Activated CD4-positive, alpha-beta T cell treated with anti-CD3 and anti-CD28 coated beads, Interleukin-2, amount 50 U/mL, for 1 hour (primary cell): ENCODE results near the gene UBAP2.

Source experiments
- DNase-seq: peaks from one replicate; pipeline ENCODE4 v3.0.0-alpha.2; 2020

Gene UBAP2

DNA sequence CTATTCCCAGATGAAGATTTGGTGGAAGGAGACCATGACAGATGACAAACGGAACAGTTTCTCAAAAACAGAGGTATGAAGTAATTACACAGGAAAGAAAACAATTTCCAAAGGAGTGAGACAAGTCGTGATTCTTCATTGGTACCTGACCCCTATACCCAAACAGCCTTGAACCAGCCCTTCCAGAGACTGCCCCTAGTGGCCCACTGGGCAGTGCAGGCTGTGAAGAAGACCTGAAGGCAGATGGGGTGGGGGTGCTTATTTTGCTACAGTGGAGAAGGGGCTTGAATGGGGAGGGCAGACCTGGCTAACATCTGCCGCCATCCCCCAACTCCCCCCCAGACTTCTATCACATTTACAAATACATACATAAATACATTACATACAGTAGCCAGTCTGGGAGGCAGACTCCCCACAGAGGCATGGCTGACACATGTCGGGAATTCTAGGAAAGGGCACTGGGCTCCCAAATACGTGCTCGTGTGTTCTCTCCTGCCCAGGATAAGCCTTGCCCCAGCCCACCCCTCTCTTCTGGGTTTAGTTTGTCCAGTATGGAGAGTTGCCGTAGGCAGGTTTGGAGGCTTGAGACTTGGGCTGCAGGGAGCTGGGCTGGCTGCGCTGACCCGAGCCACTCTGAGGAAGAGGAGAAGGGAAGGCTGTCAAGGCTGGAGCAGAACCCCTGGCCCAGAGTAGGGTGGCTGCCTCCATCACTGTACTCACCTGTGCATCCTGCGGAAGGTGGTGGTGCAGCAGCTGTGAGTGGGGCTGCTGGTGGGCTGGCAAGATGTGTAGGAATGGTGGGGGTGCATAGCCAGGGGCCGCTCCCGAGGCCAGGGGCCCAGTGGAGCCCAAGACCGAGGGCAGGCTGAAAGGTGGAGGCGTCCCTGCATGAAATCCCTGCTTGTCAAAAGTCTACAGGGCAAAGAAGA lies 126.5 kb downstream of the UBAP2 start:
- peak; percentile 7 for DNase-seq

GRCh38 chr9:33919276-33919897 lies 129.3 kb downstream of the UBAP2 start:
- DNase-seq = no peak

DNA sequence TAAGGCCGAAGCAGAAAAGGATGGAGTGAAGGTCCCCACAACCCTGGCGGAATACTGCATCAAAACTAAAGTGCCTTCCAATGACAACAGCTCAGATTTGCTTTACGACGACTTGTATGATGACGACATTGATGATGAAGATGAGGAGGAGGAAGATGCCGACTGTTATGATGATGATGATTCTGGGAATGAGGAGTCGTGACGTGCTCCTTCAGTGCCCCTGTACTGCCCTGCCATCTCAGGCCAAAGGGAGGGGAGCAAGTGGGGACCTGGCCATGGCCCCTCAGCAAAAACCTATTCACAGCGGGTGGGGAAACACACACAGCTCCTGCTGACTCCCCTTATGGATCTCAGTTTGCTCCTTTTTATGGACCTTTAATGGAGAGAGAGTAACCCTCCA lies 131.7 kb downstream of the UBAP2 start:
- DNase-seq = no peak

DNA sequence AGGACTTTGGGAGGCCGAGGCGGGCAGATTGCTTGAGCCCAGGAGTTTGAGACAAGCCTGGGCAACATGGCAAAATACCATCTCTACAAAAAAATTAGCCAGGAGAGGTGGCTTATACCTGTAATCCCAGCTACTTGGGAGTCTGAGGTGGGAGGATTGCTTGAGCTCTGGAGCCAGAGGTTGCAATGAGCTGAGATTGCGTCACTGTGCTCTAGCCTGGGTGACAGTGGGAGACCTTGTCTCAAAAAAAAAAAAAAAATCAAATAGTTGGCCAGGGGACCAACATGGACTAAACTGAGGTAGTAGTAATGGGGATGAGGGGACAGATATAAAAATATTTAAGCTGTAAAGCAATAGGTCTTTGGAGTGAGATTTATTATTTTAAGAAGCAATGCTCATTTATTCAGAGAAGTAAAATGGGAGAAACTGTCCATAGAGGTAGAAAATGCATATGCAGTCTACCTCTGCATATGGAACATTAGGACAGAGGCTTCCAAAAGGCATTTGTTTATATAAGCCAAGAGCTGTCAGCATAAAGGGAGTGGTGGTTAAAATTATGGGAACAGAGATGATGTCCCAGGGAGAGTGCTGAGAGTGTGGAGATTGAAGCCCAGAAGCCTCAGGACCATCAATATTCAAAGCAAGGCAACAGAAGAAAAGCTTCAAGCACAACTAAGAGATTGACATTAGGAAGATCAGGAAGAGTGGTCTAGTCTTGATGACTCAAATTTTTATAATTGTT lies 133.6 kb downstream of the UBAP2 start:
- DNase-seq = no peak

DNA sequence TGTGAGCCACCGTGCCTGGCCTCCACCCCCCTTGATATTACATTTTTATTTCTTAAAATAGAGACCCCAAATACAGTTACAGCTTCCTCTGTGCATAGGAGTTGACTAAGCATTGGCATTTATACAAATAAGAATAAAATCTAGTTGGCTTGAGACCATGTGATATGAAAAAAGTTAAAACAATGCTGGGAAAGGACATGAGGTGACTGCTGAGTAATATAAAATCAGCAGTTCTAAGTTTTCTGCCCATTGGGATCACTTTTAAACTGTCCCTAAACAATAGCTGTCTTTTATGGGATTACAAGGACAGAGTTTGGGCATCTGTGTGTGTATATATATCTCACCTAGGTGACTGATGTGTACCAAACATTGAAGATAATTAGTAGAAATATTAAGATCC lies 135.1 kb downstream of the UBAP2 start:
- DNase-seq = no peak

DNA sequence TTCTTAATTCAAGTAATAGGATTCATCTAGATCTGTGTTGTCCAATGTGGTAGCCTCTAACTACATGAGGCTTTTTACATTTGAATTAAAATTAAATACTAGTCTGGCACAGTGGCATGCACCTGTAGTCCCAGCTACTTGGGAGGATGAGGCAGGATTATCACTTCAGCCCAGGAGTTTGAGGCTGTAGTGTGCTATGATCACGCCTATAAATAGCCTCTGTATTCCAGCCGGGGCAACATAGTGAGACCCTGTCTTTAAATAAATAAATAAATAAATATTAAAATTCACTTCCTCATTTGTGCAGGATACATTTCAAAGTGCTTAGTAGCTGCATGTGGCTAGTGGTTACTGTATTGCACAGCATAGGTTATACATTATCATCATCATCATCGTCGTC lies 139.9 kb downstream of the UBAP2 start:
- DNase-seq = no peak

DNA sequence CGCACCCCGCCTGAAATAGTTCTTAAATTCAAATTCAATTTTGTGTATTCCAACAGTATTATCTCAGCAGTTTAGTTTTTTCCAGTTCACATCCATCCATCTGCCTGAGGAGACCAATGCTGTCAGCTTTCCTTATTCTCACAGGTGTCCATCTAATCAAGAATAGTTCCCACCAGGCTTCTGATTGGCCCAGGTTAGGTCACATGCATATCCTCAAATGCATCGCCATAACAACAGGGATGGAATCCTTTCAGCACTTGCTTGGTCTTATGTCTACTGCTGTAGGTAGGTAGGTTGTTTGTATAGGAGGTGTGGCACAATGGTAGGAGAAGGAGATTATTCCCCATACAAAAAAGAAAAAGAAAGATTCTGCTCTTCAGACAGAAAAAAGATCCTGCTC lies 140.6 kb downstream of the UBAP2 start:
- no peak for DNase-seq

- no peak for DNase-seq
These were observed 141.3 kb downstream of the UBAP2 start for GRCh38 chr9:33907347-33907746.

- DNase-seq = no peak
These were observed 141.9 kb downstream of the UBAP2 start for GRCh38 chr9:33906769-33907168.

- no peak for DNase-seq
These were observed 143.6 kb downstream of the UBAP2 start for GRCh38 chr9:33905137-33905536.

DNA sequence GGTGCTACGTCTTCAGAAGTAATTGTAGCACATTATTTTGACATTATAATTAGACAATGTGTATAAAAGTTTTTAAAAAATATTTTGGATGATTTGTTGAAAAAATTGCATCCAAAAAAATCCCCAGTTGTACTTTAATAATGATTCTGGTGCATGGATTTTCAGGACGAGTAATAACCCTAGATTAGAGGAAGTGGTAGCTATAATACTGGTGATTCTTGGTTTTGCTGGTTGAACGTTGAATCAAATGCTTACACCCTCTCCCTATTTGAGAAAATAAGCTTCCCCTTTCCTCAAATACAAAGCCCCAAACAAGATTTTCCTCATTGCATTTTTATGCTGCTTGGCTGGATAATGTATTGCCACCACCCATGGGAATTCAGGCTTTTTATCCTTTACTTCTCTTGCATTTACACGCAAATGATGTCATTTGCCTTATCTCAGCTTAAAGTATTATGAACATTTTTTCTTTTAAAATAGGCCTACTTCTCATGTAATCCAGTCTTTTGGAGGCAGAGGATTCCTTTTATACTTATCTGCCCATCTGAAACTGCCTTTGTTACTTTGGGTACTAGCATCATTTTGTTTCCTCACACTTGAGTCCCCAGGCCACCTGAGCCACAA lies 145.4 kb downstream of the UBAP2 start:
- no peak for DNase-seq

DNA sequence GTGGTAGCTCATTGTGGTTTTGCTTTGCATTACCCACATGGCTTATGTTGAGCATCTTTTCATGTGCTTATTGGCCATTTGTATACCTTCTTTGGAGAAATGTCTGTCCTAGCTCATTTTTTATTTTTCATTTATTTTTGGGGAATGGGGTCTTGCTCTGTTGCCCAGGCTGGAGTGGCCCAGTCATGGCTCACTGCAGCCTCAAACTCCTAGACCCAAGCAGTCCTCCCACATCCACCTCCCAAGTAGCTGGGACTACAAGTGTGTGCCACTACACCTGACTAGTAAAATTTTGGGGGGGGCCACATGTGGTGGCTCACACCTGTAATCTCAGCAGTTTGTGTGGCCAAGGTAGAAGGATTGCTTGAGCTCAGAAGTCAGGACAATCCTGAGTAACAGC lies 154.4 kb downstream of the UBAP2 start:
- no peak for DNase-seq

- DNase-seq = no peak
These were observed 154.8 kb downstream of the UBAP2 start for GRCh38 chr9:33893861-33894260.

DNA sequence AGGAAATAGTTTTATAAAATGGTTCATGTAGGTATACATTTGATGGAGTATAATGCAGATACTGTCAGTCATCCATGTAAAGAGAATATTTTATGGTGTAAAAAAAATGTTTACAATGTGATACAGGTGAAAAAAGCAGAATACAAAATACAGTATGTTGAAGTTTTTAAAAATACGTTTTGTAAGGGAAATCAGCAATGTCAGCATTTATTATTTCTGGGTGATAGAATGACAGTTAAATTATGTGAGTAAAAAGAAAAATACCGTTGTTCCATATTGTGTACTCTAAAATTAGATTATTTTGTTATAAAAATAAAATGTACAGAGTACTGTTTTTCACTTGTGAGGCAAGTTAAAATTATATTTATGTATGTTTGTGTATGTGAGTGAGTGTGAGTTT lies 162.7 kb downstream of the UBAP2 start:
- no peak for DNase-seq

- DNase-seq = no peak
These were observed 163.6 kb downstream of the UBAP2 start for GRCh38 chr9:33884856-33885701.

DNA sequence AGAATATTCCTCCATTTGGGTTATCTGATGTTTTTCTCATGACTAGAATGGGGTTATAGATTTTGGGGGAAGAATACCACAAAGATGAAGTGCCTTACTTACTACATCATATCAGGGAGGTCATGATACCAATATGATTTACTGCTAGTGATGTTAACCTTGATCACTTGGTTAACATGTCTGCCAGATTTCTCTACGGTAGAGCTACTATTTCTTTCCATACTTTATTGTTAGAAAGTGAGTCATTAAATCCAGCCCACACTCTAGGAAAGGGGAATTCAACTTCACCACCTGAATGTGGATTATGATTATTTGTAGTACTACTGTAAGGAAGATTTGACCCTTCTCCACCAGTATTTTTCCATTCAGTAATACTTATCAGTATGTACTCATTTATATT lies 167.1 kb downstream of the UBAP2 start:
- no peak for DNase-seq

- no peak for DNase-seq
These were observed 168.2 kb downstream of the UBAP2 start for GRCh38 chr9:33880211-33881089.

DNA sequence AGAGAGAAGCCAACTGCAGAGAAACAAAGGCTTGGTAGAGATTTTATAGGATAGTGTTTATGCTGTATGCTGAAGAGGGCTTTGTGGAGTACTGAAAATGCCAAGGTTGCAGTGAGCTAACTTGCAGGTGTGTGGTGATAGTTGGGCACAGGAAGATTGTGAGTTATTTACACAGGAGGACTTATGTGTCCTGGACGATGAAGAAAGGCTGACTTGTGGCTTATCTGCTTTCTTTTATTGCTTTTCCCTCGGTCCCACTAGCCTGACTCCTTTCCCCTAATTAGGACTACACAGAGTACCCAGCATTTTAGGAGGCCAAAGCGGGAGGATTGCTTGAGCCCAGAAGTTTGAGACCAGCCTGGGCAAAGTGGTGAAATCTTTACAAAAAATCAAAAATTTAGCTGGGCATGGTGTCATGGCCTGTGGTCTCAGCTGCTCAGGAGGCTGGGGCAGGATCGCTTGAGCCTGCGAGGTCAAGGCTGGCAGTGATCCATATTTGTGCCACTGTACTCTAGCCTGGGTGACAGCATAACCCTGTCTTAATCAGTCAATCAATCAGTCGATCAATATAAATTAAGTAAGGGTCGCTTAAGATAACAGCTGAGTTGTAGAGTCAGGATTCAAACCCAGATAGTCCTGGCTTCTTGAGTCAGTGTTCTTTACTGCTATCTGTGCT lies 169.9 kb downstream of the UBAP2 start:
- no peak for DNase-seq

- DNase-seq = no peak
These were observed 170.8 kb downstream of the UBAP2 start for GRCh38 chr9:33877727-33878489.
